Activated naive CD8-positive, alpha-beta T cell treated with anti-CD3 and anti-CD28 coated beads, Interleukin-2, amount 50 U/mL, for 16 hours (primary cell): ENCODE data around the gene TNIP2.
"Not testable (repeated sequence)": the region's sequence is repeated elsewhere in the genome, so short reads cannot be mapped to it uniquely, and the experiment has no call there.

ENCODE experiments used
- DNase-seq: peaks from one replicate; pipeline ENCODE4 v3.0.0-alpha.2; 2020; ENCODE audit warnings: low read depth, low spot score

TNIP2 gene

GRCh38 chr4:2744576-2745270 is 11.4 kb downstream of the TNIP2 start:
- no peak for DNase-seq

- no peak for DNase-seq
These were observed 12.4 kb downstream of the TNIP2 start for GRCh38 chr4:2743518-2744445.

GRCh38 chr4:2742823-2743517 is 13.2 kb downstream of the TNIP2 start:
- no peak for DNase-seq

- DNase-seq, result no peak
These were observed 13.9 kb downstream of the TNIP2 start for GRCh38 chr4:2742081-2742822.

- DNase-seq, result no peak
These were observed 14.5 kb downstream of the TNIP2 start for GRCh38 chr4:2741626-2742025.

- DNase-seq, result not testable (repeated sequence)
These were observed 17.8 kb downstream of the TNIP2 start for GRCh38 chr4:2738296-2738695.

- DNase-seq, result no peak
These were observed 20.3 kb downstream of the TNIP2 start for GRCh38 chr4:2735869-2736268.

GRCh38 chr4:2734612-2735011 is 21.5 kb downstream of the TNIP2 start:
- no peak for DNase-seq

GRCh38 chr4:2733844-2734574 is 22.1 kb downstream of the TNIP2 start:
- no peak for DNase-seq

- DNase-seq, result no peak
These were observed 22.9 kb downstream of the TNIP2 start for GRCh38 chr4:2733001-2733843.

- no peak for DNase-seq
These were observed 23.6 kb downstream of the TNIP2 start for GRCh38 chr4:2732526-2732925.

GRCh38 chr4:2731907-2732317 is 24.2 kb downstream of the TNIP2 start:
- no peak for DNase-seq

- no peak for DNase-seq
These were observed 26.6 kb downstream of the TNIP2 start for GRCh38 chr4:2729533-2729875.

- DNase-seq, result no peak
These were observed 27.2 kb downstream of the TNIP2 start for GRCh38 chr4:2728806-2729532.

GRCh38 chr4:2728221-2728620 is 27.9 kb downstream of the TNIP2 start:
- no peak for DNase-seq

GRCh38 chr4:2726881-2727280 is 29.3 kb downstream of the TNIP2 start:
- not testable (repeated sequence) for DNase-seq

GRCh38 chr4:2725380-2725779 is 30.8 kb downstream of the TNIP2 start:
- no peak for DNase-seq

- DNase-seq, result no peak
These were observed 32.4 kb downstream of the TNIP2 start for GRCh38 chr4:2723751-2724150.

GRCh38 chr4:2722033-2722432 is 34.1 kb downstream of the TNIP2 start:
- DNase-seq, result no peak
